ENCODE measurements around the gene EPS8.

Gene EPS8

DNA sequence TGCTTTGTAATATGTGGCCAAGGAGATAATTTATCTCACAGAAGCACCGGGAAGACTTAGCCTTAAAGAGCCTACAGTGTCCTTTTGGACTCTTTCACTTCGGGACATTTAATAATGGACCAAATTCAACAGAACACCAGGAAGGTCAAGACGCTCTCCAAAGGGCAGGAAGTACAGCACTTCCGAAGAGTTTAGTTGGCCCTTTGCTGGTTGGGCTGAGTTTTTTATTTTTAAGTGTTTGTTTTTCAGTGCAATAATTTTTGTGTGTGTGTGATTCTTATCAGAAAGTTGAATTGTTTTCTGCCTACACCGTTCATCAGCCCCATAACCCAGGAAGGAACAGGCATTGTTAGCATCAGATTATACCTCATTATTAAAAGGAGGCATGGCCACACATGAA, 193.0 kb downstream of the EPS8 start:
- no peak overlapping the region; the same call in 1 of the 2 replicates for H3K27ac ChIP-seq
- TF ChIP-seq, protein P1, sequence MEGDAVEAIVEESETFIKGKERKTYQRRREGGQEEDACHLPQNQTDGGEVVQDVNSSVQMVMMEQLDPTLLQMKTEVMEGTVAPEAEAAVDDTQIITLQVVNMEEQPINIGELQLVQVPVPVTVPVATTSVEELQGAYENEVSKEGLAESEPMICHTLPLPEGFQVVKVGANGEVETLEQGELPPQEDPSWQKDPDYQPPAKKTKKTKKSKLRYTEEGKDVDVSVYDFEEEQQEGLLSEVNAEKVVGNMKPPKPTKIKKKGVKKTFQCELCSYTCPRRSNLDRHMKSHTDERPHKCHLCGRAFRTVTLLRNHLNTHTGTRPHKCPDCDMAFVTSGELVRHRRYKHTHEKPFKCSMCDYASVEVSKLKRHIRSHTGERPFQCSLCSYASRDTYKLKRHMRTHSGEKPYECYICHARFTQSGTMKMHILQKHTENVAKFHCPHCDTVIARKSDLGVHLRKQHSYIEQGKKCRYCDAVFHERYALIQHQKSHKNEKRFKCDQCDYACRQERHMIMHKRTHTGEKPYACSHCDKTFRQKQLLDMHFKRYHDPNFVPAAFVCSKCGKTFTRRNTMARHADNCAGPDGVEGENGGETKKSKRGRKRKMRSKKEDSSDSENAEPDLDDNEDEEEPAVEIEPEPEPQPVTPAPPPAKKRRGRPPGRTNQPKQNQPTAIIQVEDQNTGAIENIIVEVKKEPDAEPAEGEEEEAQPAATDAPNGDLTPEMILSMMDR (conservative IDR thresholded peaks at IDR 0.05) = no peak

DNA sequence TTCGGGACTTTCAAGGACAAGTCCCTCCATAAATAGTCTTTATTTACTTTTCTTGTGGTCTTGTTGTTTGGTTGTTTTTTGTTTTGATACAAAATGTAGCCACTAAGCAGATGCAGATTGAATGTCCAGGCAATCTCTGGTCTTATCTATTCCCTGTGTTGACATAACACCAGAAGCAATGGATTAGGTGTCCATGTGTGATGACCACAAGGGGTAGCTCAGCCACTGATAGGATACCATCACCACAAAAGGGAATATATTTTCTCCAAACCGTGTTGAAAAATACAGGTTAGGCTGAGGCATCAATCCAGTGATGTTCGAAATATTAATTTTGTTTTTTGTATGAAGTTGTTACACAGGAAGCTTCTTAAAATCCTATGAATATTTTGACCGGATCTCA, 196.3 kb downstream of the EPS8 start:
- H3K27ac ChIP-seq = no peak overlapping the region

DNA sequence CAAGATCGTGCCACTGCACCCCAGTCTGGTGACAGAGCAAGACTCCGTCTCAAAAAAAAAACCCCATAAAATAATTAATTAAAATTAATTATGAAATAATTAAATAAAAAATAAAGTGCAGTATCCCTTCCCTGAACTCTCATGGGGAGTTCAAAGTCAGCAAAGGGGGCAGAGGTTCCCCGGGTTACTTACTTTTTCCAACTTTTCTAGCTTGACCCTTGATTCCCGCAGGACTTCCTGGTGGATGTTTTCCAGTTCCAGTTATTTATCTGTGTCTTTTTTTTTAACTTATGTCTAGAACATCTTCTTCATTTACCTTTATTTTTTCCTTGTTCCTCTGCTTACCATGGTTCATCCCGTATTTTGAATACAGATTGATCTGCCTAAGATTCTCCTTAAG, 197.4 kb downstream of the EPS8 start:
- TF ChIP-seq, protein P1 (conservative IDR thresholded peaks at IDR 0.05) = no peak
- no peak overlapping the region for H3K27ac ChIP-seq

More for the DNA sequence above, 196.3 kb downstream of the EPS8 start:
- TF ChIP-seq, protein P1 (conservative IDR thresholded peaks at IDR 0.05) = peak; percentile 27; the same call in 1 of the 2 replicates

DNA sequence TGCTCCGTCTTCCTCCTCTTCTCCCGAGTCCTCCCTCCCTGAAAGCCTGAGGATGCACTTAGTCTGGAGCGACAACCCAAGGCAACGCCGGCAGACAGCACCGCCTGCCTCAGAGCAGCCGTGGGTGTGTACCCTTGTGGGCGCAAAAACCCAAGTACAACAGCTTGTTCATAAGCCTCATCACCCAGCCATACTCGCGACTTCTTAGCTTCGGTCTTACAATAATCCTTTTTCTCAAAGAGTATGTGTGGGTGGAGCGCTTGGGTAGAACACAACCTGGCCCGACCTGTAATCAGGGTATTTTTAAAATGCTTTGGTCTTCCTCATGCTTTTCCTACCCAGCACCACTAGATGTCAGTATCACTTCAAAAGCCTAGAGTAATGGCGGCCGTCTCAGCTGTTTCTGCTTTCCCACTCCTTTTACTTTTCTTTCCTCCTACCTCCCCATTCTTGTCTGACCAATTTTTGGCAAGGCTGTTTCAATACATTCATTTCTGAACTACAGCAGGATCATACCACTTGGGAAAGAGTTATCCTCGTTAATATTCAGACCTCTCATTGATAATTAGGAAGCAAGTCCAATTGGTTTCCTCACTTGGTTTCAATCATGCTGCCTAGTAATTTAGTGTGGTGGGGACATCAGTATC, 198.9 kb downstream of the EPS8 start:
- no peak overlapping the region for H3K27ac ChIP-seq
- TF ChIP-seq, protein P1 (conservative IDR thresholded peaks at IDR 0.05) = peak; percentile 98

DNA sequence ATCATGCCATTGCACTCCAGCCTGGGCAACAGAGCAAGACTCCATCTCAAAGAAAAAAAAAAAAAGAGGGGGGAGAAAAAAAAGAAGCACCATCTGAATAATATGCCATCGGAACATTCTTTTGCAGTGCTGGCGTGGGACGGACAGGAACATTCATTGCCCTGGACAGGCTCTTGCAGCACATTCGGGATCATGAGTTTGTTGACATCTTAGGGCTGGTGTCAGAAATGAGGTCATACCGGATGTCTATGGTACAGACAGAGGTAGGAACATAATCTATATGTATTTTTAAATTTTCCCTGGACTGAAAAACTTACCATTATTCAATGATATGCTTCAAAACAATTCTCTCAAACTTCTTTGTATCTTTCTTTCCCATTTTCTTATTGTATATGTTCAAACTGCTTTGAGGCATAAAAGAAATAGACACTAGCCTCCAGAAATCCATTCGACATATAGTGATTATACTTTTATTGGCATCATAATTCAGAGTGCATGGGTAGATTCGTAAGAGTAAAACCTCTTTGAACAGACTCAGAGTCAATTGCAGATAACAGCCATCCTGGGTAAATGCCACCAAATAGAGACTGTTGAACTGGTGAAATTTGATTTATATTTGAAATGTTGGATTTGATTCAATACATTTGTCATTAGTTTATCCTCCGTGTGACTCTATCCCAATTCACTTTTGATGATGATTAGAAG, 199.7 kb downstream of the EPS8 start:
- H3K27ac ChIP-seq = no peak overlapping the region
- TF ChIP-seq, protein P1 (conservative IDR thresholded peaks at IDR 0.05) = no peak

DNA sequence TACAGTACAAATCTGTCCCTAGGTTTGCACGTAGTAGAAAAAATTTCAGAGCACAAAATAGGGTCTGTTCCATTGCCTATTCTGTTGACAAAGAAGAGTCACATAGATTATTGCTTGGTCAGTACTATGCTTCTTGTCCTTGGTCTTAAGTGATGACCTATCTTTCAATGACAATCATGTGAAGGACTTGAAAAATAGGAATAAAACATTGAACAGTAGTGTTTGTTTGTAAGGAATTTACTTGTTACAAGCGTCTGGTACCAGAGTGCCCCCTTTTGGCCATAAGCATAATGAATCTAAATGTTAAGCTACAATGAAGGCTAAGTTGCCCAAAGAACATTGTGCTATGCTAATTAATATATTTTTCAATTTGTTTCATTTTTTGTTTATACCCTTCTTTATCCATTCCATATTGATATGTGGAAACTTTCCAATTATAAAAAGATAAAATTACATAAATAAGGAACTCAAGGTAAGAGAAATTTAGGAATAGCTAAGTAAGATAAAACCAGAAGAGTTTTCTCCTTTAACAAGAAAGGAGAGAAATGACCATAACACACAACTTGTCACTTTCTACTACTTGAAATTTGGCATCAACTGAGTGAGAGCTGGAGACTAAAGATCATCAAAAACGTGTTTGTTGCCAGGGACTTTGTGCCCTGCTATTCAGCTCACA, 204.7 kb downstream of the EPS8 start:
- TF ChIP-seq, protein P1 (conservative IDR thresholded peaks at IDR 0.05) = peak; percentile 83
- H3K27ac ChIP-seq = no peak overlapping the region

DNA sequence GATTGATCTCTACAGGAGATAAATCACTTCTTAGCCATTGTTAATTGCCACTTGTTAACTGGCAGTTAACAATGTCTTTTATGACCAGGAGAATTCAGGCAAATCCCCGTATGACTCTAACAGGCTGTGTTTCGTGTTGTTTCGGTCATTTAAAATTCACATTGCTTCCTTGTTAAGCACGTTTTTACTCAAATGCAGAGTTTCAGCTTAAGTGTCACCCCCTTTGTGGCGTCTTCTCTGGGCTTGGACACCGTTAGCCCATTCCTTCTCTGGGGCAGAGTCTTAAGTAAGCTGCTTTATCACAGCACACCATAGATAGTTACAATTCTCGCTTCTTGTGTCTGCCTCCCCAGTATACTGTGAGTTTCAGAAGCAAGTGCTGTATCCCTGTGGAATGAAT, 205.4 kb downstream of the EPS8 start:
- TF ChIP-seq, protein P1 (conservative IDR thresholded peaks at IDR 0.05) = no peak
- no peak overlapping the region for H3K27ac ChIP-seq
